ENCODE measurements around the gene MAPKBP1. TPM values are rescaled to one million over a fixed set of nuclear protein-coding genes. Genes with fewer than 3 reads are reported as not detected.
A peak's percentile ranks its signal among the peaks of the same experiment; 100 is the strongest.

The MAPKBP1 gene
- total RNA-seq, 1 experiment from 2014 or later = 9.9 TPM

DNA sequence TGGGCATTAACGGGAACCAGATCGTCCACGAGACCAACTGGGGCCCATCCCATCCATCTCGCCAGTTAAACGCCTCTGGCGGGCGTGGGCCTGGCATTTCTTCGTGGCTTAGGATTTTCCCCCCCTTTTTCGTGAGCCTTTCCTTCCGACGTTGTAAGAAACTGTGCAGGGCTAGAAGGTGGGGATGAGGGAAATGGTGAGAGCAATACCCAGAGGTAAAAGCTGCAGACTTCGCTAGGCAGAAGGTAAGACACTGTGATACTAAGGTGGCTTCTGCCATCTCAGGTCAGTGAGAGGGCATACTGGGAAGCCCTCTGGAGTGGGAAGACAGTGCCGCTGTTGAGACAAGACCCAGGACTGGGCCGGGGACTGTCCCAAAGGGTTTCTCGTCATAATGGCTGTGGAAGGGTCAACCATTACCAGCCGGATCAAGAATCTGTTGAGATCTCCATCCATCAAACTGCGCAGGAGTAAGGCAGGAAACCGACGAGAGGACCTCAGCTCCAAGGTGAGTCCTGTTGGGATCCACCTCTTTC, 666 bp downstream of the MAPKBP1 start:
- Mint-ChIP-seq H3K9me3 (ENCODE audit: low read depth, unreplicated experiment) (no peaks in the 10 kb centered on the region), H3K36me3 (ENCODE audit: insufficient read depth, unreplicated experiment) (peaks cover 10% of the 10 kb centered on the region), H3K4me1 (ENCODE audit: low read depth, unreplicated experiment) (no peaks in the 10 kb centered on the region), H3K27ac (ENCODE audit: unreplicated experiment) (peak overlapping the region; percentile 71), H3K4me3 (ENCODE audit: low read depth, unreplicated experiment) (peak overlapping the region; percentile 82), H3K27me3 (ENCODE audit: unreplicated experiment) (no peaks in the 10 kb centered on the region)
- intact Hi-C loops (cut with micrococcal nuclease; ENCODE audit: unreplicated experiment) = loop anchor here (5.0 kb wide), 1 partner anchor 127 kb away; no protein-coding TSS in a partner anchor
- BruUV-seq (replicated peaks) = TSS peak; percentile 19
- no peak for DNase-seq
- TF ChIP-seq, protein P1, sequence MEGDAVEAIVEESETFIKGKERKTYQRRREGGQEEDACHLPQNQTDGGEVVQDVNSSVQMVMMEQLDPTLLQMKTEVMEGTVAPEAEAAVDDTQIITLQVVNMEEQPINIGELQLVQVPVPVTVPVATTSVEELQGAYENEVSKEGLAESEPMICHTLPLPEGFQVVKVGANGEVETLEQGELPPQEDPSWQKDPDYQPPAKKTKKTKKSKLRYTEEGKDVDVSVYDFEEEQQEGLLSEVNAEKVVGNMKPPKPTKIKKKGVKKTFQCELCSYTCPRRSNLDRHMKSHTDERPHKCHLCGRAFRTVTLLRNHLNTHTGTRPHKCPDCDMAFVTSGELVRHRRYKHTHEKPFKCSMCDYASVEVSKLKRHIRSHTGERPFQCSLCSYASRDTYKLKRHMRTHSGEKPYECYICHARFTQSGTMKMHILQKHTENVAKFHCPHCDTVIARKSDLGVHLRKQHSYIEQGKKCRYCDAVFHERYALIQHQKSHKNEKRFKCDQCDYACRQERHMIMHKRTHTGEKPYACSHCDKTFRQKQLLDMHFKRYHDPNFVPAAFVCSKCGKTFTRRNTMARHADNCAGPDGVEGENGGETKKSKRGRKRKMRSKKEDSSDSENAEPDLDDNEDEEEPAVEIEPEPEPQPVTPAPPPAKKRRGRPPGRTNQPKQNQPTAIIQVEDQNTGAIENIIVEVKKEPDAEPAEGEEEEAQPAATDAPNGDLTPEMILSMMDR (IDR thresholded peaks at IDR 0.05; ENCODE audit: unreplicated experiment) = no peak
- CTCF ChIA-PET = interaction anchor here (0.9 to 2.5 kb wide), 8 partner anchors 28 to 171 kb away, joined by 3 to 15 read pairs (median 4); partner anchors contain the start of gene PLA2G4B

DNA sequence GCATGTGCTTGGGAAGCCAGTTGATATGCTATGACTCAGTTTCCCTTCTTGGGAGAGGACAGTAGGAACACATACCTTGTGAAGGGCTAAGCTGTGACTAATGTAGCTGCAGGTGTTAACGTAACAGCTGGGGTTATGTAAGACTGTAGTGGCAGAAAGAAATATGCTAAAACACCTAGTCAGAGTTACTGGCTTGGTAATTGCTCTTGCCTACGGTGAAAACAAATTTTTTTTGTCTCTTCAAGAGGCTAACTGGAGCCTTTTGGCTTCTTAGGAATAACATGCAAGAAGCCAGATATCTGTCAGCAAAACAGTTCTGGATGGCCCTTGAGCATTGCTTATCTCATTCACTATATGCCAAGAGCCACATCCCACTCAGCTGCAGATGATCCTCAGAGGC, 1.4 kb downstream of the MAPKBP1 start:
- Mint-ChIP-seq H3K9me3 (ENCODE audit: low read depth, unreplicated experiment) (no peaks in the 10 kb centered on the region), H3K4me3 (ENCODE audit: low read depth, unreplicated experiment) (no peak overlapping the region), H3K27me3 (ENCODE audit: unreplicated experiment) (no peaks in the 10 kb centered on the region), H3K4me1 (ENCODE audit: low read depth, unreplicated experiment) (no peaks in the 10 kb centered on the region), H3K36me3 (ENCODE audit: insufficient read depth, unreplicated experiment) (peaks cover 10% of the 10 kb centered on the region), H3K27ac (ENCODE audit: unreplicated experiment) (no peak overlapping the region)
- CTCF ChIA-PET = no interaction called here
- intact Hi-C loops (cut with micrococcal nuclease; ENCODE audit: unreplicated experiment) = no loop called here
- DNase-seq = no peak
- TF ChIP-seq, protein P1 (IDR thresholded peaks at IDR 0.05; ENCODE audit: unreplicated experiment) = no peak
- BruUV-seq (replicated peaks) = no TSS peak

DNA sequence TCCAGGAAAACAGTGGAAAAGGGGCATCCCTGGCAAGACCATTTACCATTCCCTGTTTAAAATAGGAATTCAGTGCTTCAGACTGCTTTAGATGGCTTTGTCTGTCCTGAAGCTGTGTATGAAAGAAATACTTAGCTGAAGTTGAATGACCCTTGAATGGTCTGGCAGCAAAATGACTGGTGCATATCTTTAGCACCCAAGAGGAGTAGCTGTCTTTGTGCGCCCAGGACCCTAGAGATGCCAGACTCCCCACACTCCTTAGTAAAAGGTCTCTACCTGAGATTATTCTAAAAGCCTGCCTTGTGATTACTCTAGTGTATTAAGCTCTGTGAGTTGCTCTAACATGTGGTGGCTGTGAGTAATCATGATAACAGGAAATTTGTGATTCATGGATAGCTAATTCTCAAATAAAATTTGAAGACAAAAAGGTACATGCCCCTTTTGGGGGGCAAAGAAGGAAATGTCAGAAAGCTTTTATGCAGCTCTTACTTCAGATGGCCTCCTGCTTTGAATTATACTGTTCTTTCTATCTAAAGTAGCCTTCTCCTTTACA, 3.2 kb downstream of the MAPKBP1 start:
- no peaks in the 10 kb centered on the region for H3K27me3 Mint-ChIP-seq (ENCODE audit: unreplicated experiment)
- H3K4me3 Mint-ChIP-seq (ENCODE audit: low read depth, unreplicated experiment) = no peak overlapping the region
- no peak overlapping the region for H3K27ac Mint-ChIP-seq (ENCODE audit: unreplicated experiment)
- DNase-seq = no peak
- H3K36me3 Mint-ChIP-seq (ENCODE audit: insufficient read depth, unreplicated experiment) = peaks cover 10% of the 10 kb centered on the region
- intact Hi-C loops (cut with micrococcal nuclease; ENCODE audit: unreplicated experiment) = no loop called here
- TF ChIP-seq, protein P1 (IDR thresholded peaks at IDR 0.05; ENCODE audit: unreplicated experiment) = no peak
- CTCF ChIA-PET = no interaction called here
- no peaks in the 10 kb centered on the region for H3K4me1 Mint-ChIP-seq (ENCODE audit: low read depth, unreplicated experiment)
- TSS peak; percentile 8 for BruUV-seq (replicated peaks)
- no peaks in the 10 kb centered on the region for H3K9me3 Mint-ChIP-seq (ENCODE audit: low read depth, unreplicated experiment)

GRCh38 chr15:41778521-41778920, 4.2 kb downstream of the MAPKBP1 start:
- H3K27ac Mint-ChIP-seq (ENCODE audit: unreplicated experiment) = no peak overlapping the region
- BruUV-seq (replicated peaks) = no TSS peak
- no peak overlapping the region for H3K4me3 Mint-ChIP-seq (ENCODE audit: low read depth, unreplicated experiment)
- peaks cover 10% of the 10 kb centered on the region for H3K36me3 Mint-ChIP-seq (ENCODE audit: insufficient read depth, unreplicated experiment)
- no peaks in the 10 kb centered on the region for H3K9me3 Mint-ChIP-seq (ENCODE audit: low read depth, unreplicated experiment)
- H3K27me3 Mint-ChIP-seq (ENCODE audit: unreplicated experiment) = no peaks in the 10 kb centered on the region
- intact Hi-C loops (cut with micrococcal nuclease; ENCODE audit: unreplicated experiment) = no loop called here
- TF ChIP-seq, protein P1 (IDR thresholded peaks at IDR 0.05; ENCODE audit: unreplicated experiment) = no peak
- CTCF ChIA-PET = no interaction called here
- DNase-seq = no peak
- no peaks in the 10 kb centered on the region for H3K4me1 Mint-ChIP-seq (ENCODE audit: low read depth, unreplicated experiment)

All from Calu3 (cell line).